Immature natural killer cell (primary cell): ENCODE data around the gene PDE4A. TPM values are rescaled to one million over a fixed set of nuclear protein-coding genes. Genes with fewer than 3 reads are reported as not detected.
"Not testable (repeated sequence)": the region's sequence is repeated elsewhere in the genome, so short reads cannot be mapped to it uniquely, and the experiment has no call there.

Experiments used
- DNase-seq, 3 donors: peaks; one replicate each; pipeline ENCODE4 v3.0.0; 2022; ENCODE audit warnings: mixed read lengths in 1 of 3
- H3K27ac Mint-ChIP-seq, 6 donors: one replicate each; pipeline ENCODE4 v1.8.0; 2020; ENCODE audit warnings: mixed read lengths in 6 of 6, mild to moderate bottlenecking in 5 of 6, inconsistent platforms in 4 of 6, moderate library complexity in 3 of 6
- H3K27me3 Mint-ChIP-seq, 3 donors: one replicate each; pipeline ENCODE4 v1.8.0; 2020 to 2021; ENCODE audit warnings: low read depth in 3 of 3, mild to moderate bottlenecking in 3 of 3, mixed read lengths in 3 of 3, moderate library complexity in 3 of 3, inconsistent platforms in 1 of 3
- H3K36me3 Mint-ChIP-seq, 3 donors: one replicate each; pipeline ENCODE4 v1.8.0; 2020; ENCODE audit warnings: mixed read lengths in 3 of 3, inconsistent platforms in 2 of 3, mild to moderate bottlenecking in 2 of 3
- H3K4me1 Mint-ChIP-seq, 2 donors: one replicate each; pipeline ENCODE4 v1.8.0; 2020; ENCODE audit warnings: inconsistent platforms in 2 of 2, mild to moderate bottlenecking in 2 of 2, mixed read lengths in 2 of 2, moderate library complexity in 1 of 2
- H3K4me3 Mint-ChIP-seq, 5 donors: one replicate each; pipeline ENCODE4 v1.8.0; 2020; ENCODE audit warnings: mild to moderate bottlenecking in 5 of 5, mixed read lengths in 5 of 5, inconsistent platforms in 3 of 5, moderate library complexity in 3 of 5
- H3K9me3 Mint-ChIP-seq, 6 donors: one replicate each; pipeline ENCODE4 v1.8.0; 2020; ENCODE audit warnings: mild to moderate bottlenecking in 6 of 6, mixed read lengths in 6 of 6, inconsistent platforms in 4 of 6, moderate library complexity in 3 of 6
- polyA plus RNA-seq, 3 donors: library from polyadenylated mRNA; unstranded; fragments of 300-500 nt; fragmentation: Illumina TruSeq; gene quantifications; one replicate each; pipeline ENCODE4 v1.2.3, GENCODE V29; 2021

PDE4A gene
- polyA plus RNA-seq, 3 donors from 2014 or later = 10.4 to 22.6 (median 11.1) TPM

DNA sequence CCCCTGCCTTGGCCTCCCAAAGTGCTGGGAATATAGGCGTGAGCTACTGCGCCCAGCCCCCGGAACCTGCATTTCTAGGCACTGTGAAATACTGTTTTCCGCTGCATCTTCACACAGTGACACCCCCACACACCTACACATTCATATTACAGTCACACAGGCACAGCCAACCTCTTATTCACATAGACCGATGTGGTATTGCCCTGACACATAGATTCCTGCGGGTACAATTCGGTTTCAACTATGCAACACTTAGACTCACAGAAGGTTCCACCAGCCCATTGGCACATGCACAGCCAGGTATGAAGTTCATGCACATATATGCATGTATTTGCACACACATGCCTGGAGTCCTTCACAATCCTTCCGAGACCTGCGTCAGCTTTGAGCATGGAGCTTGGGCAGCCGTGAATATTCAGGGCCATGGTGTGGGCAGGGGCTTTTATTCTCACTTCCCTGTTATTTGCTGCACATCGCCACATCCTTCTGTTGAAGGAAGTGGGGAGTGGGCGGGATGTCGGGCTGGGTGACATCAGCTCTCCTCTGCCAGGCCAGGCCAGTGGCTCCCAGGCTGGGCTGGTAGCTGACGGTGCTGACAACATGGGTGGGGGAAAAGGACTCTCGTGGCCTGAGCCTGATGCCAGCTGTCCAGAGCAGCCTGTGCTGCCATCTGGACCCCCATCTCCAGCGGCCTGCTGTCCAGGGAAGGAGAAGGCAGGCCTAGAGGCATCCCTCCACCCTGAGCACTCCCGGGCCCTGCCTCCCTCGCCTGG lies 11.6 kb upstream of the PDE4A start:
- Mint-ChIP-seq H3K27me3 (peaks cover 10 to 25% (median 17%) of the 10 kb centered on the region in 3 donors), H3K4me1 (peaks cover 88 to 89% of the 10 kb centered on the region in 2 donors), H3K36me3 (no peaks in the 10 kb centered on the region), H3K9me3 (no peaks in the 10 kb centered on the region), H3K27ac (peak overlapping the region; percentile 85 to 98 (median 94)), H3K4me3 (peak overlapping the region; percentile 54 to 85 (median 78))
- peak; percentile 79 to 84 (median 84) for DNase-seq

DNA sequence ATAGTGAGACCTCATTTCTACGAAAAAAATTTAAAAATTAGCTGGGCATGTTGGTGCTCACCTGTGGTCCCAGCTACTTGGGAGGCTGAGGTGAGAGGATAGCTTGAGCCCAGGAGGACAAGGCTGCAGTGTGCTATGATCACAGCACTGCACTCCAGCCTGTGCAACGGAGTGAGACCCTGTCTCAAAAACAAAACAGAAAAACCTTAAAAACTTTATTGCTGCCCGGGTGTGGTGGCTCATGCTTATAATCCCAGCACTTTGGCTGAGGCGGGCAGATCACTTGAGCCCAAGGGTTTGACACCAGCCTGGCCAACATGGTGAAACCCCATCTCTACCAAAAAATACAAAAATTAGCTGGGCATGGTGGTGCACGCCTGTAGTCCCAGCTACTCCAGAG lies 9.1 kb upstream of the PDE4A start:
- H3K9me3 Mint-ChIP-seq, H3K36me3 Mint-ChIP-seq, DNase-seq: not testable (repeated sequence)
- peaks cover 76 to 79% of the 10 kb centered on the region in 2 donors for H3K4me1 Mint-ChIP-seq
- H3K4me3 Mint-ChIP-seq = peak overlapping the region in 4 of 5 donors; percentile 17 to 70 (median 53)
- H3K27ac Mint-ChIP-seq = peak overlapping the region; percentile 20 to 98 (median 88)
- H3K27me3 Mint-ChIP-seq = peaks cover 5 to 17% (median 9%) of the 10 kb centered on the region in 3 donors

DNA sequence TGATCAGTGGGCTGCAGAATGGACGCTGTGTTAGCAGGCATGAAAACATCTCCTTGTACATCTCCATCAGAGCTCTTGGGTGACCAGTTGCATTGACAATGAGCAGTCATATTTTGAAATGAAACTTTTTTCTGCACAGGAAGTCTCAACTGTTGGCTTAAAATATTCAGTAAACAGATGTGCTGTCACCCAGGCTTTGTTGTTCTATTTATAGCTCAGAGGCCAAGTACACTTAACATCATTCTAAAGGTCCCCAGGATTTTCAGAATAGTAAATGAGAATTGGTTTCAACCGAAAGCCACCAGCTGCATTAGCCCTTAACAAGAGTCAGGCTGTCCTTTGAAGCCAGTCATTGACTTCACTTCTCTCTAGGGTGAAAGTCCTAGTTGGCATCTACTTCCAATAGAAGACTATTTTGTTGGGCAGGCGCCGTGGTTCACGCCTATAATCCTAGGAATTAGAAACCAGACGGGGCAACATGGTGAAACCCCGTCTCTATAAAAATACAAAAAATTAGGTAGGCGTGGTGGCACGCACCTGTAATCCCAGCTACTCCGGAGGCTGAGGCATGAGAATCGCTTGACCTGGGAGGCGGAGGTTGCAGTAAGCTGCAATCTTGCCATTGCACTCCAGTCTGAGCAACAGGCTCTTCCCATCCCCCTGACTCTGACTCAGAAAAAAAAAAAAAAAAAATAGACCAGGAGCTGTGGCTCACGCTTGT lies 7.9 kb upstream of the PDE4A start:
- peaks cover 9 to 21% (median 18%) of the 10 kb centered on the region in 3 donors for H3K27me3 Mint-ChIP-seq
- DNase-seq = peak; percentile 69 to 75 (median 72)
- H3K9me3 Mint-ChIP-seq = no peaks in the 10 kb centered on the region
- H3K27ac Mint-ChIP-seq = peak overlapping the region; percentile 85 to 98 (median 92)
- peaks cover 75 to 77% of the 10 kb centered on the region in 2 donors for H3K4me1 Mint-ChIP-seq
- H3K4me3 Mint-ChIP-seq = peak overlapping the region; percentile 70 to 80 (median 72)
- H3K36me3 Mint-ChIP-seq = no peaks in the 10 kb centered on the region

DNA sequence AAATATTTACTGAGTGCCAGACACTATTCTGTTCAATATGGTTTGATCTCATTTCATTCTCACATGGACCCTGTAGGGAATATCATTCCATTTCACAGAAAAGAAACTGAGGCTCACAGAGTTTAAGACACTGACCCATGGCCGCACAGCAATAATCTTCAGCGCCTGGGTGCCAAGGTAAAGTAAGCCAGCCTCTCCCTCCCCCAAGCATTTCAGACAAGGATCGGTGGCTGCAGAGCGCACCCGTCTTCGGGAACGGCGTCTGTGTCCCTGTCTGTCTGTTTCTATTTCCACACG lies 4.3 kb upstream of the PDE4A start:
- peaks cover 61 to 64% of the 10 kb centered on the region in 2 donors for H3K4me1 Mint-ChIP-seq
- DNase-seq = no peak
- H3K27ac Mint-ChIP-seq = peak overlapping the region; percentile 81 to 98 (median 95)
- no peaks in the 10 kb centered on the region for H3K9me3 Mint-ChIP-seq
- peaks cover 0 to 5% (median 0%) of the 10 kb centered on the region in 3 donors for H3K36me3 Mint-ChIP-seq
- peak overlapping the region; percentile 75 to 85 (median 85) for H3K4me3 Mint-ChIP-seq
- H3K27me3 Mint-ChIP-seq = peaks cover 25 to 44% (median 38%) of the 10 kb centered on the region in 3 donors

DNA sequence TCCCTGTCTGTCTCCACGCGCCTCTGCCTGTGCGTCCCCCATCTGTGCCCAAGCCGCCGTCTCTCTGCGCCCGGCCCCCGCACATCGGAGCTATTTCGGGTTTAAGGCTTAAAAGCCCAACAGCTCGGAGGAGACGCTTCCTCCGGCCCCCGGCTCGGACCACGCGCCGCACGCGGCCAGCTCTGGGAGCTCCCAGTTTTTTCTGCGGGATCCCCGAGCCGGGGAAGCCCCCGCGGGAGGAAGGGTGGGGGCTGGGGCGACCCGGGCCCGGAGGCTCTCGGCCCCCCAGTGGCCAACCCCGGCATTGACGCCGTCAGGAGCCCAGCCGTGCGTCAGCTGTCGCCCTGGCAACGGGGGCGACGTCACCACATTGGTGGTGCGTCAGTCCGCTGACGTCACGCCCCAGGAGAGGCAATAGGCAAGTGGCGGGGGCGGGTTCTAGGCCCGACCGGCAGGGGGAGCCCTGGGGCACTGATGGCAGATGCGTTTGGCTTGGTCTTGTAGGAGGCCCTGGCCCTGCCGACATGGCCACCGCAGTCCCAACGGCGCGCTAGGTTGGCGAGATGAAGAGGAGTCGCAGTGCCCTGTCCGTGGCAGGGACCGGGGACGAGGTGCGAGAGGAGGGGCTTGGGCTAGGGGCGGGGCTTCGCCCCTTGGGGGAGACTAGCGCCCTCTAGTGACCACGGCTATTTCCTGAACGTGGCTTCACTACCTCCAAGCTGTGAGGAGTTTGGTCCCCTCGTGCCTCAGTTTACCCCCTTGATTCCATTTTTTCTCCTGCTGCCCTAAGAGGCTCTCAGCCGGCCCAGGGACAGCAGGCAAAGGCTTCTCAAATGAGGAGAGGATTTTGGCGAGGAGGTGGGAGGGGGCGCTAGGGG lies 3.7 kb upstream of the PDE4A start:
- DNase-seq = peak; percentile 99 to 100 (median 99)
- Mint-ChIP-seq H3K4me3 (peak overlapping the region; percentile 75 to 85 (median 85)), H3K27me3 (peaks cover 30 to 45% (median 44%) of the 10 kb centered on the region in 3 donors), H3K9me3 (no peaks in the 10 kb centered on the region), H3K27ac (peak overlapping the region; percentile 81 to 98 (median 95)), H3K4me1 (peaks cover 61 to 64% of the 10 kb centered on the region in 2 donors), H3K36me3 (peaks cover 0 to 5% (median 0%) of the 10 kb centered on the region in 3 donors)

DNA sequence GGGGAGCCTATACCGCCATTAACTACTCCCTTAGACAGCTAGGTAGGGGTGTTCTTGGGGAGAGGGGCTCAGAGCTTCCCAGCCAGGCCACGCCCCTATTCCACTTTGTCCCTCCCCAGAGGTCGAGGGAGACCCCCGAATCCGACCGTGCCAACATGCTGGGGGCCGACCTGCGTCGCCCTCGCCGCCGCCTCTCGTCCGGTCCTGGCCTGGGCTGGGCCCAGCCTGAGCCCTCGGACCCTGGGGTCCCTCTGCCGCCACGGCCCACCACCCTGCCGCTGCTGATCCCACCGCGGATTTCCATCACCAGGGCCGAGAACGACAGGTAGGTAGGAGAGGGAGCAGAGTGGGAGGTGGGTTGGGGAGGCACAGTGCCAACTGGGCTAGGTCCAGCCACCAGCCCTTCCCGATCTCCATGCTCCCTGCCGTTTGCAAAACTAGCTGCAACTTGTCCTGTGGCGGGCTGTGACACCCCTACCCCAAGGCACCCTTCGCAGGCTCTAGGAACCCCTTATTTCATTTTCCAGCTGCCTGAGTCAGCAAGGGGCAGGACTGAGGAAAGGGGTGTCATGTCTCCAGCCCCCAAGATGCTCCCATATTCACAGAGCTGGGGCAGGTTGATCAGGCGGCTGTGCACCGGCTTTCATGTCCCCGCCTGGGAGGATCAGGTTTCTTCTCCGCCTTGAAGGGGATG lies 2.6 kb upstream of the PDE4A start:
- Mint-ChIP-seq H3K36me3 (peaks cover 0 to 5% (median 0%) of the 10 kb centered on the region in 3 donors), H3K4me3 (peak overlapping the region in 4 of 5 donors; percentile 69 to 75 (median 72)), H3K9me3 (no peaks in the 10 kb centered on the region), H3K27ac (peak overlapping the region in 5 of 6 donors; percentile 81 to 93 (median 90)), H3K4me1 (peaks cover 56 to 61% of the 10 kb centered on the region in 2 donors), H3K27me3 (peaks cover 38 to 53% (median 49%) of the 10 kb centered on the region in 3 donors)
- DNase-seq = no peak

DNA sequence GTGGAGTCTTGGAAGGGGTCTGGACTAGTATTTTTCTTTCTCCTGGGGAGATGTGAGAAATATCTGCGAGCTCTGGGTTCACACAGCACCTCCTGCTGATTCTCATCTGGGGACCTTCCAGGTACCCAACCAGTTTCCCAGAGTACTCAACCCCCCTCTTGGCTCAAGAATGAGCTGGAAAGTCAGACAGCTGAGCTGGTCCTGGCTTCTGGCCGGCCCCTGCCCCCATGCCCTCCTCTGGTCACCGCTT lies 2.2 kb upstream of the PDE4A start:
- no peak for DNase-seq
- peak overlapping the region in 5 of 6 donors; percentile 81 to 93 (median 90) for H3K27ac Mint-ChIP-seq
- H3K27me3 Mint-ChIP-seq = peaks cover 40 to 53% (median 49%) of the 10 kb centered on the region in 3 donors
- H3K4me3 Mint-ChIP-seq = peak overlapping the region; percentile 63 to 75 (median 71)
- H3K36me3 Mint-ChIP-seq = peaks cover 0 to 5% (median 0%) of the 10 kb centered on the region in 3 donors
- peaks cover 54 to 59% of the 10 kb centered on the region in 2 donors for H3K4me1 Mint-ChIP-seq
- H3K9me3 Mint-ChIP-seq = no peaks in the 10 kb centered on the region

DNA sequence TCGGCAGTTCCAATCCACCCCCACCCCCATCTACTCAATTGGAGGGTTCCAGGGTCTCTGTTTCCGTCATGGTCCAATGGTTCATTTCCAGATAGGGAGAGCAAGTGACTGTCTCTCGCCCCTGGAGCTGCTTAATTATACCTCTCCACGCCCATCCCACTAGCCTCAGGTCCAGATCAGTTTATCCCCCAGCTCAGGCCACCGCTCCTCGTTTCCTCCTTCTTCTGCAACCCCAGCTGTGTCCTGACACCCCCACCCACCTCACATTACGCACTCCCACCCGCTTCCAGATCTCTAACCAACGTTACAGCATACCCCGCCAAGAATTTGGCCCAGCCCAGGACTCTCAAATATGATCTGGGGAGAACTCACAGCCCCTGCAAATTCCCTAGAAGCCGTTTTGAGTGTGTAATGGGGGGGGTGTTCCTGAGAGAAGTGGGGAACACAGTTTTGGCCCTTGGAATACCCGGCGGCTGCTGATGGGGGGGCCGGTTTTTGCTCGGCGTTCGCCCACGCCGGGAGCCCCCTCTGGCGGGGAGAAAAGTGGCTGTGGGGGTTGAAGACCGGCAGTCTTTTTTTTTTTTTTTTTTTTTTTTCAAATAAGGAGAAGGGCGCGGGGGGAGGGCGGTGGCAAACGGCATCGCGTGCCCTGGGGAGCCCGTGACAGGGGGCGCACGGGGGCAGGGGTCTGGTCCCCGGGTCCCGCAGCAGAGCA lies 1.7 kb upstream of the PDE4A start:
- H3K9me3 Mint-ChIP-seq = no peaks in the 10 kb centered on the region
- H3K36me3 Mint-ChIP-seq = peaks cover 0 to 5% (median 0%) of the 10 kb centered on the region in 3 donors
- DNase-seq = peak in 1 of 3 donors; percentile 37
- peaks cover 55 to 62% of the 10 kb centered on the region in 2 donors for H3K4me1 Mint-ChIP-seq
- peaks cover 44 to 56% (median 49%) of the 10 kb centered on the region in 3 donors for H3K27me3 Mint-ChIP-seq
- peak overlapping the region in 5 of 6 donors; percentile 81 to 93 (median 90) for H3K27ac Mint-ChIP-seq
- peak overlapping the region; percentile 63 to 75 (median 71) for H3K4me3 Mint-ChIP-seq

DNA sequence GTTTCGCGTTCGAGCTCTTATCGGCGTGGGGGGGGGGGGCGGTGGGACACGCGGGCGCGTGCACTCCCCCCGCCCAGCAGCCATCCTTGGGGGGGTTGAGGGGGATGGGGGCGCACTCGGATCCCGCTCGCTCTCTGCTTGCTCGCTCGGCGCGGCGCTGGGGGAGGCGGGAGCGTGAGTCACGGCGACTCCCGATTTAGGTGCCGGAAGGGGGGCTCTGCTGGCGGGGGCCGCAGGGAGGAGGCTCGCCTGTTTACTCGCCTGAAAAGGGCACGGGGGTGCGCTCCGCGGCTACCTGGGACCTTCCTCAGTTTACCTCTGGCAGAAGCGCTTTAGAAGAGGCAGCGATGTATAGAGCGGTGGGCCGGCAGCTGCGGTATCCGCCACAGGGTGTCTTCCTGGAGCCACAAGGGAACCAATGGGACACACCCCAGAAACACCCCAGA lies 1.1 kb upstream of the PDE4A start:
- Mint-ChIP-seq H3K36me3 (peaks cover 0 to 5% (median 0%) of the 10 kb centered on the region in 3 donors), H3K27ac (peak overlapping the region in 5 of 6 donors; percentile 66 to 98 (median 89)), H3K4me1 (peaks cover 60 to 68% of the 10 kb centered on the region in 2 donors), H3K9me3 (no peaks in the 10 kb centered on the region), H3K4me3 (peak overlapping the region; percentile 74 to 87 (median 78)), H3K27me3 (peaks cover 46 to 59% (median 49%) of the 10 kb centered on the region in 3 donors)
- DNase-seq = no peak

DNA sequence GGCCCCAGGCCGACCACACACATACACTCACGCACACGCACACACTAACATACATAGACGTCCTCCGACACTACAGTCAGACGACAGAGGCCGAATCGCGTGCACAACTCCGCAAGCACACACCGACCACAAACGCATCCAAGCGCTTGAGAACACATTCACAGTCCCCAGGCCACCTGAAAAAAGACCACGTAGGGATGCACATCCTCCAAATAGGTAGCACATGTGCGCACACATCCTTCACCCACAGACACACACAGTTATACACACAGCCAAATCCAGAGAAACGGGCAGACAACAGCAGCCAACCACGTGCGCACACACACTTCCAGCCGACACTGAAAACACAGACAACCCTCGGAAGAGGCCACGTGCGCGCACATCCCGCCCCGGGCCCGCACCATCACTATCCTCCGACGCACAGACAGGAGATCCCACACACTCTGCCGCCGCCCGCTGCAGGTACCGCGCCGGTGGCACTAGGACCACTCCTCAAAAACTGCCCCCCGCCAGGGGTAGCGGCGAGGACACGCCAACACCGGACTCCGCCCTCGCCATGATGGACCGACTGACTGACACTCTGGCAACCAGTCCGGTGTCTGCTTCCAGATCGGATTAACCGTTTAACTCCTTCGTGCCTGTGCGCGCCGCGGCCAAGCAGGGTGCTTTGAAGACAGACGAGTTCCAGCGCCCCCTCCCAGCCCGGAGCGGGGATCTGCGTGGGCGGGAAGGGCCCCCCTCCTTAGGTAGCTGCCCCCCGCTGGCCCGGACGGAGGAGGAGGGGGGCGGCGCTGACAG lies 493 bp upstream of the PDE4A start:
- H3K4me3 Mint-ChIP-seq = peak overlapping the region; percentile 74 to 87 (median 78)
- H3K36me3 Mint-ChIP-seq = peaks cover 0 to 5% (median 0%) of the 10 kb centered on the region in 3 donors
- H3K27ac Mint-ChIP-seq = peak overlapping the region in 5 of 6 donors; percentile 66 to 98 (median 89)
- peaks cover 46 to 63% (median 52%) of the 10 kb centered on the region in 3 donors for H3K27me3 Mint-ChIP-seq
- no peaks in the 10 kb centered on the region for H3K9me3 Mint-ChIP-seq
- peak; percentile 60 to 67 (median 61) for DNase-seq
- H3K4me1 Mint-ChIP-seq = peaks cover 65 to 74% of the 10 kb centered on the region in 2 donors

DNA sequence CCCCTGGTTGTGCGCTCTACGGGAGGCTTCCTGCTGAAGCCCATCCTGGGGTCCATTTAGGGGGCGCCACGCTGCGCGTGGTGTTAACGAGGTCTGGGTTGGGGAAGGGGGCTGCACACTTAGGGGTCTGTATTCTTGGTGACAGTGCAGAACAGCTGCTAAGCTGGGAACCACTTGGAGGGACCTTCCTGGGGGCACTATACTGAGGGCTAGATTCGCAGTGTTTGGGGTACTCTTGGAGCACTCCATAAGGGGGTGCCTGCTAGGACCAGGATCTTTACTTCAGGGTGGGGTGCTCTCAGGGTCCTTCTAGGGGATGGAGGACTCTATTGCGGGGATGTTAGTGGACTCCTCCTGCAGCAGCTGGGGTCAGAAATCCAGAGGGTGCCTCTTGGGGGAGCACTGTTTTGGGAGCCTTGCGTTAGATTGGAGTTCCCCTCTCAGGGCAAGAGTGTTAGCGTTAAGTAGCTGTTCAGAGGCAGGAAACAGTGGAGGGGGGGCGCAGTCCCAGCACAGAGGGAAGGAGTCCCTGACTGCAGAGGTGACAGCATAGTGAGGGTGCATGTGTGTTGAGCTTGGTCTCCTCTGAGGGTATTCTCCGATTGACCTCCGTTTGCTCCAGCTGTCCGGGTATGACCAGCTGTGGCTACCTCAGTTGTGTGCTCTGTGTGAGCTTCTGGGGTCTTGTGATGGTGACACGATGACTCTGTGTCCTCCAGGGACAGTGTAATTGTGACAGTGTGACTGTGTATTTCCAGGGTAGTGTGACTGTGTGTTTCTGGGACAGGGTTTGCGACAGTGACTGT lies 1.1 kb downstream of the PDE4A start:
- H3K27me3 Mint-ChIP-seq = peaks cover 51 to 68% (median 55%) of the 10 kb centered on the region in 3 donors
- H3K27ac Mint-ChIP-seq = peak overlapping the region in 5 of 6 donors; percentile 58 to 78 (median 71)
- H3K9me3 Mint-ChIP-seq = no peaks in the 10 kb centered on the region

More for the DNA sequence above, 1.1 kb downstream of the PDE4A start:
- DNase-seq = no peak
- H3K36me3 Mint-ChIP-seq = peaks cover 0 to 5% (median 0%) of the 10 kb centered on the region in 3 donors
- H3K4me1 Mint-ChIP-seq = peaks cover 68 to 74% of the 10 kb centered on the region in 2 donors
- peak overlapping the region; percentile 57 to 75 (median 63) for H3K4me3 Mint-ChIP-seq
